GM13976 (cell line): ENCODE measurements around the gene FNDC10.
"Not testable (repeated sequence)": the region's sequence is repeated elsewhere in the genome, so short reads cannot be mapped to it uniquely, and the experiment has no call there.

Source experiments
- DNase-seq: peaks from one replicate; pipeline ENCODE4 v3.0.0; 2012; ENCODE audit warnings: low spot score
- in situ Hi-C: fragments of 300-500 bp; cut with MboI; formaldehyde crosslinking; loops from one replicate; pipeline ENCODE4 v1.12.0; 2022; ENCODE audit warnings: low sequenced_read_pairs, mixed read lengths, inconsistent platforms; ENCODE audit not compliant: unreplicated experiment
- TF ChIP-seq, protein P1 (sequence below): IDR thresholded peaks from 2 replicates; pipeline ENCODE4 v1.5.1; 2012; ENCODE audit warnings: borderline replicate concordance, mild to moderate bottlenecking; ENCODE audit not compliant: insufficient read depth; ENCODE audit errors: extremely low read depth, missing control alignments, control extremely low read depth

FNDC10 gene

DNA sequence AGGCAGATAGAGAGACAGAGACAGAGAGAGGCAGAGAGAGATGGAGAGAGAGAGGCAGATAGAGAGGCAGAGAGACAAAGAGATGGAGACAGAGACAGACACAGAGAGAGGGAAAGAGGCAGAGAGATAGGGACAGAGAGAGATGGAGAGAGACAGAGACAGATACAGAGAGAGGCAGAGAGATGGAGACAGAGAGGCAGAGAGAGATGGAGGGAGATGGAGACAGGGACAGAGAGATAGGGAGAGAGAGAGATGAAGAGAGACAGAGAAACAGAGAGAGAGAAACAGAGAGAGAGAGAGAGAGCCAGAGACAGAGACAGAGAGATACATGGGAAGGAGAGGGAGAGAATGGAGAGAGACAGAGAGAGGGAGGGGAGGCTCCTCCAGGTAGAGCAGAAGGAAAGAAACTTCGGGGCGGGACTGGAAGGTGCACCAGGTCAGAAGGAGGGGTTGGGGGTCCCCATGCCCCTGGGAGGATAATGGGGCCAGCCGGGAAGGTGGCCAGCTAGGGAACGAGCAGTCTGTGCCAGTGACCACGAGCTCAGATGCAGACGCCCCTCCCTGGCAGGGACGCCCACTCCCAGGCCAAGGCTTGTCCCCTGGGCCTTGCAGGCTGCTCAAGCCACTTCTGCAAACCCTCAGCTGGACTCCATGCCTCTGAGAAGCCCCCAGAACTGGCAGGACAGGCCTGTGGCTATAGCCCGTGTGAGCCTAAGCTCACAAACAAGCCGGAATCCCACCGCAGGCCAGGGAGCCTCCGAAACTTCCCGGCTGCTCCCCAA lies 3.3 kb downstream of the FNDC10 start:
- TF ChIP-seq, protein P1, sequence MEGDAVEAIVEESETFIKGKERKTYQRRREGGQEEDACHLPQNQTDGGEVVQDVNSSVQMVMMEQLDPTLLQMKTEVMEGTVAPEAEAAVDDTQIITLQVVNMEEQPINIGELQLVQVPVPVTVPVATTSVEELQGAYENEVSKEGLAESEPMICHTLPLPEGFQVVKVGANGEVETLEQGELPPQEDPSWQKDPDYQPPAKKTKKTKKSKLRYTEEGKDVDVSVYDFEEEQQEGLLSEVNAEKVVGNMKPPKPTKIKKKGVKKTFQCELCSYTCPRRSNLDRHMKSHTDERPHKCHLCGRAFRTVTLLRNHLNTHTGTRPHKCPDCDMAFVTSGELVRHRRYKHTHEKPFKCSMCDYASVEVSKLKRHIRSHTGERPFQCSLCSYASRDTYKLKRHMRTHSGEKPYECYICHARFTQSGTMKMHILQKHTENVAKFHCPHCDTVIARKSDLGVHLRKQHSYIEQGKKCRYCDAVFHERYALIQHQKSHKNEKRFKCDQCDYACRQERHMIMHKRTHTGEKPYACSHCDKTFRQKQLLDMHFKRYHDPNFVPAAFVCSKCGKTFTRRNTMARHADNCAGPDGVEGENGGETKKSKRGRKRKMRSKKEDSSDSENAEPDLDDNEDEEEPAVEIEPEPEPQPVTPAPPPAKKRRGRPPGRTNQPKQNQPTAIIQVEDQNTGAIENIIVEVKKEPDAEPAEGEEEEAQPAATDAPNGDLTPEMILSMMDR: no peak
- peak; percentile 61 for DNase-seq
- in situ Hi-C loops: no loop called here

GRCh38 chr1:1595341-1595740 lies 4.6 kb downstream of the FNDC10 start:
- DNase-seq, in situ Hi-C loops: not testable (repeated sequence)

GRCh38 chr1:1594602-1595260 lies 5.2 kb downstream of the FNDC10 start:
- in situ Hi-C loops: no loop called here
- DNase-seq: no peak
- TF ChIP-seq, protein P1: no peak

DNA sequence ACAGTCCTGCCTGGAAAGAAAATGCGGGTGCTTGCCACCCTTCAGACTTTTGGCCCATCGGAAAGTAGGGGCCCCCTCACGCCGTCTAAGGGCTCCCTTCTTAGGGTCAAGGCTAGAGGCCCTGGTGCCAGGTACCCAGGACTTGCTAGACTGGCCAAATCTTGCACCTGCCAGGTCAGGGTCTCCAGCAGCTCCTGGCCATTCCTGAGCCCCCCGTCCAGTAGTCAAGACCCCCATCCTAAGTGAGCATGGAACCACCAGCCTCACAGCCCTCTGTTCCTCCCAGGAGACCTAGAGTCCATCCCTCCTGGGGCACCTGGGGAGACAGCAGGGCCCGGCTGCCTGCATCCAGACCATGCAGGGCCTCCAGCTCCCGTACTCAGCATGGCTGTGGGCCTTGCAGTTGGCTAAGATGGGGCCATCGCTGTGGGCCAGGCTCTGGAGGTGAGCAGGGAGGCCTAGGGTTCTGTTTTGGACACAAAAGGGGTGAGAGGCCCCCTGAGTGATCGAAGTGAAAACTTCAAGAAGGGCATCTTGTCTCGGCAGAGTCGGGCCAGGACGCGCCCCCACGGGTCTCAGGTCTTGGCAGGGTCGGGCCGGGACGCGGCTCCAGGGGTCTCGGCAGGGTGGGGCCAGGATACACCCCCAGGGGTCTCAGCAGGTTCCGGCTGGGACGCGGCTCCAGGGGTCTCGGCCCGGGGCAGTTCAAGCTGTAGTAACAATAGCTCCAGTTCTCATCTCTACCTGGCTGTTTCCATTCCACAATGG lies 5.9 kb downstream of the FNDC10 start:
- in situ Hi-C loops: no loop called here
- TF ChIP-seq, protein P1: no peak
- DNase-seq: no peak

DNA sequence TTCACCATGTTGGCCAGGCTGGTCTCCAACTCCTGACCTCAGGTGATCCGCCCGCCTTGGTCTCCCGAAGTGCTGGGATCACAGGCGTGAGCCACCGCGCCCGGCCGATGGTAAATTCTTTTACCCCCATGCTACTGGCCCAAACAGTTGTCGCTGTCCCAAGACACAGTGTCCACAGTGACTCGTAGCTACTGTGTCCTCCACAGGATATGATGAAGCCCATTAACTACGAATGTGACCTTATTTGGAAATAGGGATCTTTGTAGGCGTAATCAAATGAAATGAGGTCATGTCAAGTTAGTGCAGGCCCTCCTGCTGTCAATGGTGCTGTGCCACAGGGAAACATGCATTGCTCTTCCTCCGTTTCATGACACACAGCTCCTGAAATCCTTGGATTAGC lies 8.5 kb downstream of the FNDC10 start:
- in situ Hi-C loops: no loop called here

GRCh38 chr1:1583347-1584010 lies 16.5 kb downstream of the FNDC10 start:
- DNase-seq: no peak
- TF ChIP-seq, protein P1: no peak
- in situ Hi-C loops: no loop called here

More for the DNA sequence above, 8.5 kb downstream of the FNDC10 start:
- DNase-seq: no peak
- TF ChIP-seq, protein P1: no peak
